GM23248 (cell line): ENCODE measurements around the gene GCNT2. TPM values are rescaled to one million over a fixed set of nuclear protein-coding genes. Genes with fewer than 3 reads are reported as not detected.
"Not testable (repeated sequence)": the region's sequence is repeated elsewhere in the genome, so short reads cannot be mapped to it uniquely, and the experiment has no call there.

ENCODE experiments used
- DNase-seq: peaks from one replicate; pipeline ENCODE4 v3.0.0-alpha.2; 2015
- H2AFZ ChIP-seq: fragments of 200-600 bp; sonication (generic); 2 replicates; pipeline ENCODE4 v1.6.1; 2016; ENCODE audit warnings: antibody characterized with exemption
- H3F3A ChIP-seq: fragments of 200-600 bp; sonication (generic); 2 replicates; pipeline ENCODE4 v1.6.1; 2016; ENCODE audit warnings: mild to moderate bottlenecking, antibody characterized with exemption, mixed run types; ENCODE audit not compliant: insufficient read depth
- H3K27ac ChIP-seq: fragments of 200-600 bp; sonication (generic); 2 replicates; pipeline ENCODE4 v1.5.1; 2016; ENCODE audit warnings: mild to moderate bottlenecking
- H3K27me3 ChIP-seq: fragments of 200-600 bp; sonication (generic); replicated peaks from 2 replicates; pipeline ENCODE4 v1.6.1; 2016; ENCODE audit warnings: mild to moderate bottlenecking; ENCODE audit not compliant: insufficient read depth
- H3K36me3 ChIP-seq: fragments of 200-600 bp; sonication (generic); 2 replicates; pipeline ENCODE4 v1.6.1; 2016; ENCODE audit warnings: low read depth, mild to moderate bottlenecking
- H3K4me1 ChIP-seq: fragments of 200-600 bp; sonication (generic); 2 replicates; pipeline ENCODE4 v1.6.1; 2016; ENCODE audit warnings: mild to moderate bottlenecking; ENCODE audit not compliant: insufficient read depth
- H3K4me2 ChIP-seq: fragments of 200-600 bp; sonication (generic); one replicate; pipeline ENCODE4 v1.6.1; 2016; ENCODE audit warnings: mild to moderate bottlenecking; ENCODE audit not compliant: unreplicated experiment
- H3K4me3 ChIP-seq: fragments of 200-600 bp; sonication (generic); 2 replicates; pipeline ENCODE4 v1.5.1; 2016; ENCODE audit warnings: mild to moderate bottlenecking
- H3K79me2 ChIP-seq: fragments of 200-600 bp; sonication (generic); 2 replicates; pipeline ENCODE4 v1.6.1; 2016; ENCODE audit warnings: mild to moderate bottlenecking; ENCODE audit not compliant: insufficient read depth
- H3K9ac ChIP-seq: fragments of 200-600 bp; sonication (generic); 2 replicates; pipeline ENCODE4 v1.6.1; 2016; ENCODE audit warnings: mild to moderate bottlenecking
- H3K9me2 ChIP-seq: fragments of 200-600 bp; sonication (generic); 2 replicates; pipeline ENCODE4 v1.6.1; 2016; ENCODE audit warnings: mixed run types, mild to moderate bottlenecking, moderate library complexity; ENCODE audit not compliant: insufficient read depth
- H3K9me3 ChIP-seq: fragments of 200-600 bp; sonication (generic); one replicate; pipeline ENCODE4 v1.6.1; 2017; ENCODE audit warnings: low read depth
- H4K20me1 ChIP-seq: fragments of 200-600 bp; sonication (generic); 2 replicates; pipeline ENCODE4 v1.6.0; 2016; ENCODE audit not compliant: insufficient read depth
- EZH2 ChIP-seq: fragments of 200-600 bp; sonication (generic); IDR thresholded peaks from 2 replicates; pipeline ENCODE4 v1.6.1; 2018; ENCODE audit warnings: antibody characterized with exemption, mild to moderate bottlenecking; ENCODE audit not compliant: insufficient read depth, poor library complexity, severe bottlenecking
- EZH2phosphoT487 ChIP-seq: fragments of 200-600 bp; sonication (generic); IDR thresholded peaks from 2 replicates; pipeline ENCODE4 v1.6.1; 2018; ENCODE audit warnings: antibody characterized with exemption, moderate library complexity, mild to moderate bottlenecking, low read depth; ENCODE audit not compliant: insufficient read depth
- WGBS, 2 experiments: methylation state at CpG; one replicate each; pipeline ENCODE4 v1.1.6; 2015 to 2017; ENCODE audit warnings: low lambda C conversion rate in 2 of 2, low coverage in 1 of 2; ENCODE audit errors: missing lambda C conversion rate in 2 of 2; 5-methylcytosine and 5-hydroxymethylcytosine counted together
- in situ Hi-C: fragments of 300-500 bp; cut with MboI; formaldehyde crosslinking; loops from 2 replicates; pipeline ENCODE4 v1.15.0; 2020
- polyA plus RNA-seq: library from polyadenylated mRNA; unstranded; fragments of >200 nt; fragmentation: Nextera tagmentation; extraction: Ambion mirVana; gene quantifications from 2 replicates; pipeline ENCODE4 v1.2.1, GENCODE V29; 2016
- small RNA-seq: library from RNA; depleted of rRNA; stranded (forward); fragments of <200 nt; gene quantifications from one replicate; pipeline ENCODE3, GENCODE V24; 2014; ENCODE audit warnings: low read depth, low replicate concordance
- total RNA-seq: library from RNA; depleted of rRNA; stranded (reverse); fragments of >200 nt; shearing (Covaris generic); gene quantifications from 2 replicates; pipeline ENCODE4 v1.2.3, GENCODE V29; 2014; rRNA removed

GCNT2 gene
- total and polyA plus RNA-seq, 2 experiments from 2014 or later: not detected

DNA sequence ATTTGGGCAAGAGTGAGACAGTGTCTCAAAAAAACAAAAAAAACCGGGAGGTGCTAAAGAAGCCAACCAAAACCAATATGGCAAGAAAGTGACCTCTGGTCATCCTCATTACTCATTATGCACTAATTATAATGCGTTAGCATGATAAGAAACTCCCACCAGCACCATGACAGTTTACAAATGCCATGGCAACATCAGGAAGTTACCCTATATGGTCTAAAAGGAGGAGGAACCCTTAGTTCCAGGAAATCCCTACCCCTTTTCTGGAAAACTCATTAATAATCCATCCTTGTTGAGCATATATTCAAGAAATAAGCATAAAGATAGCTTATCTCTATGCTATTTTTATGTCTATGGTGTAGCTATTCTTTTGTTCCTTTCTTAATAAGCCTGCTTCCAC lies 141.6 kb downstream of the GCNT2 start:
- Histone ChIP-seq H3K4me3 (no peak overlapping the region), H2AFZ (no peak overlapping the region), H3K27me3 (no peaks in the 10 kb centered on the region), H3K79me2 (no peaks in the 10 kb centered on the region), H4K20me1 (no peaks in the 10 kb centered on the region), H3K36me3 (no peaks in the 10 kb centered on the region), H3K4me2 (no peak overlapping the region), H3K9me2 (no peaks in the 10 kb centered on the region), H3K27ac (no peak overlapping the region), H3K9ac (no peak overlapping the region), H3F3A (no peaks in the 10 kb centered on the region), H3K9me3 (no peaks in the 10 kb centered on the region), H3K4me1 (no peaks in the 10 kb centered on the region)
- TF ChIP-seq EZH2phosphoT487 (no peak), EZH2 (no peak)
- 30 to 39% methylated on average over 2 of the region's 2 CpGs for WGBS, 2 experiments
- DNase-seq: no peak
- in situ Hi-C loops: no loop called here

DNA sequence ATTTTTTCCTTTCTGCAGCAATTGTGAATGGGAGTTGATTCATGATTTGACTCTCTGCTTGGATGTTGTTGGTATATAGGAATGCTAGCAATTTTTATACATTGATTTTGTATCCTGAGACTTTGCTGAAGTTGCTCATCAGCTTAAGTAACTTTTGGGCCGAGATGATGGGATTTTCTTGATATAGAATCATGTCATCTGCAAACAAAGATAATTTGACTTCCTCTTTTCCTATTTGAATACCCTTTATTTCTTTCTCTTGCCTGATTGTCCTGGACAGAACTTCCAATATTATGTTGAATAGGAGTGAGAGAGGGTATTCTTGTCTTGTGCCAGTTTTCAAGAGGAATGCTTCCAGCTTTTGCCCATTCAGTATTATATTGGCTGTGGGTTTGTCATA lies 144.4 kb downstream of the GCNT2 start:
- H3F3A ChIP-seq, H3K36me3 ChIP-seq, H3K4me2 ChIP-seq, H2AFZ ChIP-seq, in situ Hi-C loops, H3K27me3 ChIP-seq, H3K27ac ChIP-seq, H4K20me1 ChIP-seq, H3K9me3 ChIP-seq, DNase-seq, H3K9ac ChIP-seq, H3K79me2 ChIP-seq, H3K4me3 ChIP-seq, H3K9me2 ChIP-seq, H3K4me1 ChIP-seq: not testable (repeated sequence)
- 0 to 3% methylated on average over 1 of the region's 1 CpG for WGBS, 2 experiments

DNA sequence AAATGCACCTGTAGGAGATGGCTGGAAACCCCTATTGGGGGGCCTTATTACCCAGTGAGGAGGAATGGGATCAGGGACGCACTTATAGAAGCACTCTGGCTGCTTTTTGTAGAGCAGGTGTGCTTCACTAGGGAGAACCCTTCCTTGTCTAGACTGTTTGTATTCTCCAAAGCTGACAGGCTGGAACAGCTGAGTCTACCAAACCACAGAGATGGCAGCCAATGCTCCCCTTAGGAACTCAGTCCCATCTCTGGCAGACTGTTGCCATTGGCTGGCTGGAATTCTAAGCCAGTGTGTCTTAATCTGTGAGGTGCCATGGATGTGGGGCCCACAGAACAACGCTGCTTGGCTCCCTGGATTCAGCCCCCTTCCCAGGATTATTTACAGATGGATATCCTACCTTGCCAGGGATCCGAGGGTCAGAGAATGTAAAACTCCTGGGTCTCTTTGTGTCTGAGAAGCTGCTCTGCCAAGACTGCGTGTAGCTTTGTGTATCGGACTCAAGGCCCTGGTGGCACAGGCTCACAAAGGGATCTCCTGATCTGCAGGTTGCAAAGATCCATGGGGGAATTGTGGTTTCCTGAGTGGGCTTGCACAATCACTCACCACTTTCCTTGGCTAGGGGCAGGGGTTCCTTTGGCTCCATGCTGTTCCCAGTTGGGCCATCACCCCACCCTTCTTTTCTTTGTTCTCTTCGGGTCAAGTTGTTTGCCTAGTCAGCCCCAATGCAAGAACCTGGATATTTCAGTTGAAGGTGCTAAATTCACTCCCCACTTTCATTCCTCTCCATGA lies 147.2 kb downstream of the GCNT2 start:
- Histone ChIP-seq H3K27me3 (no peaks in the 10 kb centered on the region), H3K9me3 (no peaks in the 10 kb centered on the region), H3K36me3 (no peaks in the 10 kb centered on the region), H3K9me2 (no peaks in the 10 kb centered on the region), H3K27ac (no peak overlapping the region), H2AFZ (no peak overlapping the region), H3K79me2 (no peaks in the 10 kb centered on the region), H3K4me3 (no peak overlapping the region), H4K20me1 (no peaks in the 10 kb centered on the region), H3K9ac (no peak overlapping the region), H3K4me2 (no peak overlapping the region), H3K4me1 (no peaks in the 10 kb centered on the region), H3F3A (no peaks in the 10 kb centered on the region)
- in situ Hi-C loops: no loop called here
- TF ChIP-seq EZH2phosphoT487 (no peak), EZH2 (no peak)
- no peak for DNase-seq
- 21 to 28% methylated on average over 6 of the region's 6 CpGs for WGBS, 2 experiments

DNA sequence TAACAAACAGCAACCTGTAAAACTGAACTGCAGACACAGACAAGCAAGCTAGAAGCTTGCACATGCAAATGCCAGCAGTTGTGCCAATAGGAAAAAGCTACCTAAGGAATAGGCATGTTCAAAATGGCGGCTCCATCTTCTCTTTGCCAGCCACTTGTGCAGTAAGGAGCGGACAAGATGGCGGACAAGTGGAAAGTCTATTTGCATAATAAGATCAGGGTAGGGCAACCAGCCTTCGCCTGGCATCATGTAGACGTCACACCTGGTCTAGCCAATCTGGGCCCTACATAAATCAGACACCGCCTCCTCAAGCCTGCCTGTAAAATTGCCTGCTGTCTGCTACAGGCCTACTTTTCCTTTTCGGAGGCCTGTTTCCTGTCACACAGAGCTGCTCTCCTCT lies 155.3 kb downstream of the GCNT2 start:
- 72 to 77% methylated on average over 7 of the region's 7 CpGs for WGBS, 2 experiments
- no peaks in the 10 kb centered on the region for H3K79me2 ChIP-seq
- no peak overlapping the region for H3K27ac ChIP-seq
- TF ChIP-seq EZH2phosphoT487 (no peak), EZH2 (no peak)
- in situ Hi-C loops: no loop called here
- no peaks in the 10 kb centered on the region for H3K36me3 ChIP-seq
- no peaks in the 10 kb centered on the region for H3F3A ChIP-seq
- no peak overlapping the region for H3K4me3 ChIP-seq
- H4K20me1 ChIP-seq: no peaks in the 10 kb centered on the region
- no peak overlapping the region for H3K4me2 ChIP-seq
- DNase-seq: no peak
- no peak overlapping the region for H2AFZ ChIP-seq
- H3K9ac ChIP-seq: no peak overlapping the region
- no peaks in the 10 kb centered on the region for H3K9me2 ChIP-seq
- no peaks in the 10 kb centered on the region for H3K9me3 ChIP-seq
- H3K27me3 ChIP-seq: no peaks in the 10 kb centered on the region
- H3K4me1 ChIP-seq: no peaks in the 10 kb centered on the region

DNA sequence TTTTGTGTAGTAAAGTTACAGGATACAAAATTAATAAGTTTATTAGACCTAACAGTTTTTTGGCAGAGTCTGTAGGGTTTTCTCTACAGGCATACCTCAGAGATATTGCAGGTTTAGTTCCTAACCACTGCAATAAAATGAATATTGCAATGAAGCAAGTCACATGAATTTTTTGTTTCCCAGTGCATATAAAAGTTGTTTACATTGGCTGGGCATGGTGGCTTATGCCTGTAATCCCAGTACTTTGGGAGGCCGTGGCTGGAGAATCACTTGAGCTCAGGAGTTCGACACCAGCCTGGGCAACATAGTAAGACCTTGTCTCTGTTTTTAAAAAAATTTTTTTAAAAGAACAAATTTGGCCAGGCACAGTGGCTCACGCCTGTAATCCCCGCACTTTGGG lies 157.3 kb downstream of the GCNT2 start:
- Histone ChIP-seq H2AFZ (no peak overlapping the region), H3F3A (no peaks in the 10 kb centered on the region), H3K9me3 (no peaks in the 10 kb centered on the region), H3K9me2 (no peaks in the 10 kb centered on the region), H3K4me2 (no peak overlapping the region), H4K20me1 (no peaks in the 10 kb centered on the region), H3K36me3 (no peaks in the 10 kb centered on the region), H3K9ac (no peak overlapping the region), H3K4me3 (no peak overlapping the region), H3K27ac (no peak overlapping the region), H3K79me2 (no peaks in the 10 kb centered on the region), H3K4me1 (no peaks in the 10 kb centered on the region), H3K27me3 (no peaks in the 10 kb centered on the region)
- in situ Hi-C loops: no loop called here
- no peak for TF ChIP-seq EZH2phosphoT487
- TF ChIP-seq EZH2: no peak
- DNase-seq: no peak
- WGBS, 2 experiments: 48 to 54% methylated on average over 4 of the region's 4 CpGs

Small RNAs within 50 kb of the gene (small RNA-seq; reads per million reads assigned to genes)
- gene RF00019: not detected

Other genes starting within 250 kb of the GCNT2 start
- gene TFAP2A, start 106.3 kb upstream of the GCNT2 start, total RNA-seq: 1.9 and 2.5 TPM in 2 replicates
- 7.2 and 8.4 TPM in 2 replicates for gene TFAP2A, start 106.3 kb upstream of the GCNT2 start, polyA plus RNA-seq
- gene C6orf52, start 173.3 kb downstream of the GCNT2 start, total RNA-seq: not detected in 2 replicates
- 0.75 and 0.99 TPM in 2 replicates for gene C6orf52, start 173.3 kb downstream of the GCNT2 start, polyA plus RNA-seq
- gene PAK1IP1, start 173.6 kb downstream of the GCNT2 start, total RNA-seq: 16.6 and 22.8 TPM in 2 replicates
- 28.1 and 29.0 TPM in 2 replicates for gene PAK1IP1, start 173.6 kb downstream of the GCNT2 start, polyA plus RNA-seq
- gene TMEM14C, start 201.7 kb downstream of the GCNT2 start, total RNA-seq: 164 and 199 TPM in 2 replicates
- 256 and 272 TPM in 2 replicates for gene TMEM14C, start 201.7 kb downstream of the GCNT2 start, polyA plus RNA-seq
- gene TMEM14B, start 226.5 kb downstream of the GCNT2 start, total RNA-seq: 75.9 and 94.0 TPM in 2 replicates
- 148 and 158 TPM in 2 replicates for gene TMEM14B, start 226.5 kb downstream of the GCNT2 start, polyA plus RNA-seq